Activated T-helper 17 cell treated with anti-CD3 and anti-CD28 coated beads, Interleukin-2, amount 50 U/mL, for 72 hours (primary cell): Measurements from ENCODE around the gene CKLF. TPM values are rescaled to one million over a fixed set of nuclear protein-coding genes. Genes with fewer than 3 reads are reported as not detected.
A peak's percentile ranks its signal among the peaks of the same experiment; 100 is the strongest.
"Not testable (repeated sequence)": the region's sequence is repeated elsewhere in the genome, so short reads cannot be mapped to it uniquely, and the experiment has no call there.

Source experiments
- ATAC-seq: fragments of 150-1000 bp; cut with Tn5 transposase; replicated peaks from 2 replicates; pipeline ENCODE4 v1.10.0; 2021; ENCODE audit warnings: mild to moderate bottlenecking, moderate library complexity
- H3K27ac Mint-ChIP-seq: one replicate; pipeline ENCODE4 v1.8.0; 2022; ENCODE audit warnings: mixed read lengths
- H3K27me3 Mint-ChIP-seq: one replicate; pipeline ENCODE4 v1.8.0; 2022; ENCODE audit warnings: mixed read lengths
- H3K36me3 Mint-ChIP-seq: one replicate; pipeline ENCODE4 v1.8.0; 2022; ENCODE audit warnings: low read depth, mild to moderate bottlenecking, mixed read lengths
- H3K4me1 Mint-ChIP-seq: one replicate; pipeline ENCODE4 v1.8.0; 2022; ENCODE audit warnings: mixed read lengths
- H3K4me3 Mint-ChIP-seq: one replicate; pipeline ENCODE4 v1.8.0; 2022; ENCODE audit warnings: mild to moderate bottlenecking, mixed read lengths
- H3K9me3 Mint-ChIP-seq: one replicate; pipeline ENCODE4 v1.8.0; 2022; ENCODE audit warnings: mixed read lengths
- total RNA-seq, 2 donors: library from RNA; stranded (reverse); gene quantifications; one replicate each; pipeline ENCODE4 v1.2.3, GENCODE V29; 2022

The CKLF gene
- total RNA-seq, 2 donors from 2014 or later, result 117 to 155 TPM

- Mint-ChIP-seq H3K9me3 (no peaks in the 10 kb centered on the region), H3K4me3 (no peak overlapping the region), H3K27me3 (peaks cover 28% of the 10 kb centered on the region), H3K36me3 (no peaks in the 10 kb centered on the region), H3K4me1 (no peaks in the 10 kb centered on the region), H3K27ac (no peak overlapping the region)
- no peak for ATAC-seq
Observed at GRCh38 chr16:66580605-66581209, 28.3 kb downstream of the CKLF start.

GRCh38 chr16:66581246-66581952 is 29.0 kb downstream of the CKLF start:
- Mint-ChIP-seq H3K4me1 (no peaks in the 10 kb centered on the region), H3K9me3 (no peaks in the 10 kb centered on the region), H3K27me3 (peaks cover 28% of the 10 kb centered on the region), H3K27ac (no peak overlapping the region), H3K36me3 (no peaks in the 10 kb centered on the region), H3K4me3 (no peak overlapping the region)
- no peak for ATAC-seq

DNA sequence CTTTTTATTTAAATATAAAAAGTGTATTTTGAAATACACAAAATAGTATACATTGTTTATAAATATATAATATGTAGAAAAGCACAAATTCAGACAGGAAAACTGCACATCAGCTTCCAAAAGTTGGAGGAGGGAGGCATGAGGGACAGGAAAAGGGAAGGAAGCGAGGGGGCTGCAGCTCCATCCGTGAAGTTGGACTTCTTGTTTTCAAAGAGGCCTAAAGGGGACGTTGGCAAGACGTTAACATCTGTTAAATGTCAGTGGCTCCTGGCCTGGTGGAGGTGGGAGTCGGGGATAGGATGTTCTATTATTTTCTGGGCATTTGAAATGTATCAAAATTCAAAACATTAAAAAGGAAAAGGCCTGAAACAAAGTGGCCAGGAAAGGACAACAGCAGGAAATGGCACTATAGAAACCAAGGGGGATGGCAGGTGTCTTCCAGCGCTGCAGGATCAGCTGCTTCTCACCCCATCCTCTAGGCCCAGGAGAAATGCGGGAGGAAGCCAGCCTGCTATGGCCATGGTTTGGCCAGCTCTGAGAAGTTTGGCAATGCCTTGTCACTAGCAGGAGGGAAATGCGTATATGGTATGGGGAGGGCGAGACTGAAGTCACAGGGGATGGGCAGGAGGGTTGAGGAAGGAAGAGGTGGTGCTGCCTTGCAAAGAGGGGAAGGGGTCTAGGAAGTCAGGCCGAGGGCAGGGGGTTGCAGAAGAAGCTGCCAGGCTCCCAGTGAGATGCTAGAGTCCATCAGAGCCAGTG is 33.3 kb downstream of the CKLF start:
- Mint-ChIP-seq H3K27ac (no peak overlapping the region), H3K9me3 (no peaks in the 10 kb centered on the region), H3K27me3 (peaks cover 2% of the 10 kb centered on the region), H3K36me3 (no peaks in the 10 kb centered on the region), H3K4me3 (no peak overlapping the region), H3K4me1 (peaks cover 11% of the 10 kb centered on the region)
- ATAC-seq, result no peak

DNA sequence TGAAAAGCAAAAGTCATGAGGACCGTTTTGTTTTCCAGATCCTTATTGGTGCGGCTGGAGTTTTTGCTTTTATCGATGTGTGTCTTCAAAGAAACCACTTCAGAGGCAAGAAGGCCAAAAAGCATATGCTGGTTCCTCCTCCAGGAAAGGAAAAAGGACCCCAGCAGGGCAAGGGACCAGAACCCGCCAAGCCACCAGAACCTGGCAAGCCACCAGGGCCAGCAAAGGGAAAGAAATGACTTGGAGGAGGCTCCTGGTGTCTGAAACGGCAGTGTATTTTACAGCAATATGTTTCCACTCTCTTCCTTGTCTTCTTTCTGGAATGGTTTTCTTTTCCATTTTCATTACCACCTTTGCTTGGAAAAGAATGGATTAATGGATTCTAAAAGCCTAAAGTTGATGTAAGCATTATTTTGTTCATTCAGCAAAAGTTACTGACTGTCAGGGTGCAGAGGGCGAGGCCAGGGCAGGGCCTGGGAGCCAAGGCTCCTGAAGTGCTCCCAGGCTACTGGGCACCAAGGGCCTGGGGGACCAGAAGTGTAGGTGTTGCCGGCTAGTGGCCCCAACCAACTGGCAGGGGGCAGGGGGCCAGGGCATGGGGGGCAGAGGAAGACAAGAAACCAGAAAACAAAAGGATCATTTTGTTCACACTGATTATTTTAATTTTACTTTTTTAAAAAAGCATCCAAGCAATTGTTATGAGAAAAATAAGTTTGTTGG is 35.7 kb downstream of the CKLF start:
- ATAC-seq, result no peak
- H3K27me3 Mint-ChIP-seq, result no peaks in the 10 kb centered on the region
- H3K9me3 Mint-ChIP-seq, result no peaks in the 10 kb centered on the region
- no peak overlapping the region for H3K4me3 Mint-ChIP-seq
- no peak overlapping the region for H3K27ac Mint-ChIP-seq
- H3K36me3 Mint-ChIP-seq, result no peaks in the 10 kb centered on the region
- peaks cover 12% of the 10 kb centered on the region for H3K4me1 Mint-ChIP-seq

- peak; percentile 98 for ATAC-seq
- Mint-ChIP-seq H3K4me1 (peaks cover 12% of the 10 kb centered on the region), H3K27me3 (no peaks in the 10 kb centered on the region), H3K36me3 (no peaks in the 10 kb centered on the region), H3K27ac (peak overlapping the region; percentile 34), H3K9me3 (no peaks in the 10 kb centered on the region), H3K4me3 (peak overlapping the region; percentile 75)
Observed at GRCh38 chr16:66588981-66589713, 36.8 kb downstream of the CKLF start.

GRCh38 chr16:66590322-66590721 is 37.9 kb downstream of the CKLF start:
- H3K27me3 Mint-ChIP-seq, result no peaks in the 10 kb centered on the region
- peaks cover 12% of the 10 kb centered on the region for H3K4me1 Mint-ChIP-seq
- no peaks in the 10 kb centered on the region for H3K9me3 Mint-ChIP-seq
- H3K4me3 Mint-ChIP-seq, result peak overlapping the region; percentile 75
- H3K36me3 Mint-ChIP-seq, result no peaks in the 10 kb centered on the region
- peak overlapping the region; percentile 47 for H3K27ac Mint-ChIP-seq
- peak; percentile 48 for ATAC-seq

- Mint-ChIP-seq H3K36me3 (no peaks in the 10 kb centered on the region), H3K4me3 (peak overlapping the region; percentile 75), H3K27me3 (no peaks in the 10 kb centered on the region), H3K27ac (no peak overlapping the region), H3K4me1 (peaks cover 12% of the 10 kb centered on the region), H3K9me3 (no peaks in the 10 kb centered on the region)
- ATAC-seq, result no peak
Observed at GRCh38 chr16:66591018-66591417, 38.6 kb downstream of the CKLF start.

DNA sequence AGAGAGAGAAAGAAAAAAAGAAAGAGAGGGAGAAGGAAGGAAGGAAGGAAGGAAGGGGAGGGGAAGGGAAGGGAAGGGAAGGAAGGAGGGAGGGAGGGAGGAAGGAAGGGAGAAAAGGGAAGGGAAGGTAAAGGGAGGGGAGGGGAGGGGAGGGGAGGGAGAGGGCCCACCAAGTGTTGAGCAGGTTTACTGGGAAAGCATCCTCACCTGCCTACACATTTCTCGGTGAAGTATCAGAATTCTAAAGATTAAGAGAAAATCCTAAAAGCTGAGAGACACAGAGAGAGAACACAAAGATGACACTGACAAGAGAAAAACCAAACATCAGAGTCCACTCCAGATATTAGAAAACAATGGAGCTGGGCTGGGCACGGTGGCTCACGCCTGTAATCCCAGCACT is 39.9 kb downstream of the CKLF start:
- Mint-ChIP-seq H3K9me3 (no peaks in the 10 kb centered on the region), H3K4me3 (no peak overlapping the region), H3K27ac (no peak overlapping the region), H3K27me3 (no peaks in the 10 kb centered on the region), H3K36me3 (no peaks in the 10 kb centered on the region), H3K4me1 (peaks cover 13% of the 10 kb centered on the region)
- ATAC-seq, result no peak

GRCh38 chr16:66592814-66593213 is 40.4 kb downstream of the CKLF start:
- ATAC-seq, result no peak
- Mint-ChIP-seq H3K4me3 (no peak overlapping the region), H3K36me3 (no peaks in the 10 kb centered on the region), H3K9me3 (no peaks in the 10 kb centered on the region), H3K27ac (no peak overlapping the region), H3K27me3 (no peaks in the 10 kb centered on the region), H3K4me1 (peaks cover 17% of the 10 kb centered on the region)

- no peak for ATAC-seq
- no peaks in the 10 kb centered on the region for H3K9me3 Mint-ChIP-seq
- H3K27ac Mint-ChIP-seq, result no peak overlapping the region
- H3K4me1 Mint-ChIP-seq, result peaks cover 18% of the 10 kb centered on the region
- no peaks in the 10 kb centered on the region for H3K27me3 Mint-ChIP-seq
- no peaks in the 10 kb centered on the region for H3K36me3 Mint-ChIP-seq
- no peak overlapping the region for H3K4me3 Mint-ChIP-seq
Observed at GRCh38 chr16:66594739-66595138, 42.4 kb downstream of the CKLF start.

DNA sequence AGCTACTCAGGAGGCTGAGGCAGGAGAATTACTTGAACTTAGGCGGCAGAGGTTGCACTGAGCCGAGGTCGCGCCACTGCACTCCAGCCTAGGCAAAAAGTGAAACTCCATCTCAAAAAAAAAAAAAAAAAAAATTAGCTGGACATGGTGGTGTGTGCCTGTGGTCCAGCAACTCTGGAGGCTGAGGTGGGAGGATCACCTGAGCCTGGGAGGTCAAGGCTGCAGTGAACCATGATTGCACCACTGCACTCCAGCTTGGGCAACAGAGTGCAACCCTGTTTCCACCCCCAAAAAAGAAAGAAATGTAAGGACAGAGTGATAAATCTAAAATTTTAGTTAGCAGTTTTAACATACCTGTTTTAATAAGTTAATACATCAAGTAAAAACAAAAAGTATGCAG is 44.2 kb downstream of the CKLF start:
- not testable (repeated sequence) for H3K4me3 Mint-ChIP-seq, H3K27me3 Mint-ChIP-seq
- peaks cover 19% of the 10 kb centered on the region for H3K4me1 Mint-ChIP-seq

GRCh38 chr16:66596986-66597848 is 44.8 kb downstream of the CKLF start:
- peaks cover 19% of the 10 kb centered on the region for H3K4me1 Mint-ChIP-seq
- no peaks in the 10 kb centered on the region for H3K27me3 Mint-ChIP-seq
- peak overlapping the region; percentile 42 for H3K27ac Mint-ChIP-seq

More for the DNA sequence above, 44.2 kb downstream of the CKLF start:
- H3K9me3 Mint-ChIP-seq, H3K27ac Mint-ChIP-seq, H3K36me3 Mint-ChIP-seq, ATAC-seq: not testable (repeated sequence)

DNA sequence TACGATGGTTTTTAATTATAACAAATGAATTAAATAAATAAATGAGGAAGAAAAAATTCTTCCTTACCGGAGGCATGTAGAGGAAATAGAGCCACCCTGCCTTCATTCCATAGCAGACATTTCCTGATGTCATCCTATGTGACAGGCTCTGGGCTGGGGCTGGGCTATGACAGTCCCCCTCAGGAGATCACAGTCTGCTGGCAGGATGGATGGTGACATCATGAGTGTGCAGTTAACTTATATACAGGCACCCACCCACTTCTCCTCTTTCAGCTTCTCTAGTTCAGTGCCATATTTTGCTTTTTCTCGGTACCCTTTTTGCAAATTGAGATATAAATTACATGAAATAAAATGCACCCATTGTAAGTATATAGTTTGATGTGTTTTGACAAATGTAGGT is 45.7 kb downstream of the CKLF start:
- H3K4me1 Mint-ChIP-seq, result peaks cover 25% of the 10 kb centered on the region
- no peaks in the 10 kb centered on the region for H3K36me3 Mint-ChIP-seq
- peak overlapping the region; percentile 27 for H3K4me3 Mint-ChIP-seq

More at GRCh38 chr16:66596986-66597848, 44.8 kb downstream of the CKLF start:
- H3K36me3 Mint-ChIP-seq, result no peaks in the 10 kb centered on the region
- peak overlapping the region; percentile 41 for H3K4me3 Mint-ChIP-seq
- peaks cover 6% of the 10 kb centered on the region for H3K9me3 Mint-ChIP-seq
- peak; percentile 82 for ATAC-seq

More for the DNA sequence above, 45.7 kb downstream of the CKLF start:
- peak; percentile 61 for ATAC-seq
- Mint-ChIP-seq H3K9me3 (peaks cover 6% of the 10 kb centered on the region), H3K27ac (no peak overlapping the region), H3K27me3 (no peaks in the 10 kb centered on the region)
